SK-N-MC (cell line): Measurements from ENCODE around the gene GBE1.
A peak's percentile ranks its signal among the peaks of the same experiment; 100 is the strongest.

Experiments
- DNase-seq: peaks from one replicate; pipeline ENCODE4 v3.0.0-alpha.2; 2011; ENCODE audit warnings: low read depth, low spot score
- H3K27ac ChIP-seq: fragments of 200-600 bp; sonication (generic); 2 replicates; pipeline ENCODE4 v1.5.1; 2016; ENCODE audit warnings: mixed run types
- H3K36me3 ChIP-seq: fragments of 200-600 bp; sonication (generic); 2 replicates; pipeline ENCODE4 v1.6.1; 2017; ENCODE audit warnings: antibody characterized with exemption, low read length, mixed read lengths; ENCODE audit not compliant: insufficient read depth
- H3K4me3 ChIP-seq: fragments of 200-600 bp; sonication (generic); 2 replicates; pipeline ENCODE4 v1.5.1; 2016
- H3K9ac ChIP-seq: fragments of 200-600 bp; sonication (generic); 2 replicates; pipeline ENCODE4 v1.8.0; 2017; ENCODE audit warnings: mixed run types, mixed read lengths; ENCODE audit not compliant: insufficient read length
- H3K9me3 ChIP-seq: fragments of 200-600 bp; sonication (generic); 2 replicates; pipeline ENCODE4 v1.6.1; 2017; ENCODE audit warnings: low read depth, mild to moderate bottlenecking, antibody characterized with exemption, low read length, moderate library complexity, mixed read lengths
- EZH2 ChIP-seq: fragments of 200-600 bp; sonication (generic); IDR thresholded peaks from one replicate; pipeline ENCODE4 v1.6.1; 2017; ENCODE audit warnings: antibody characterized with exemption
- FOXP2 ChIP-seq: optimal IDR thresholded peaks from 2 replicates; pipeline ENCODE3; 2011; ENCODE audit warnings: mild to moderate bottlenecking, moderate library complexity; ENCODE audit not compliant: insufficient read depth; ENCODE audit errors: extremely low read length, control extremely low read depth
- POLR2AphosphoS5 ChIP-seq: IDR thresholded peaks from 2 replicates; pipeline ENCODE4 v1.6.1; 2012; ENCODE audit warnings: mild to moderate bottlenecking, low read depth, low read length, borderline replicate concordance

The GBE1 gene

DNA sequence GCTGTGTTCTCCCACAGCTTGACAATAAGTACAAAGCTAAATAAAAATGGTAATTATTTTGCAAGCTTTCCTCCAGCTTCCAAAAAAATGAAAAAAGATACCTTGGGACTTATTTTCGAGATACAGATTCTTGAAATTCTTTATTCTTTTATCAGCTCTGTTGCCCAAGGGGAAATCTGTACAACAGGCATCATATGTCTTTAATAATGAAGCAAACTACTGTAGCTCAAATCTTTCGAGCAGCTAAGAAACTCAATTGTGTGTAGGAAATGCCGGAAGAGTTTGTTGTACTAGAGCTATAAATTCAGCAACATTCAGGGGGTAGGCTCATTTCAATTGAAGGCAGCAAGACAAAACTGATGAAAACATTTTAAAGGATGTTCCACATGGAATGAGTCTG is 297.7 kb downstream of the GBE1 start:
- no peak overlapping the region for H3K9ac ChIP-seq
- peak overlapping the region; percentile 33 for H3K27ac ChIP-seq
- peak overlapping the region; percentile 26 for H3K4me3 ChIP-seq
- no peak for TF ChIP-seq EZH2
- no peak for TF ChIP-seq POLR2AphosphoS5
- no peak for TF ChIP-seq FOXP2
- peak; percentile 47 for DNase-seq
- no peaks in the 10 kb centered on the region for H3K36me3 ChIP-seq
- no peaks in the 10 kb centered on the region for H3K9me3 ChIP-seq

GRCh38 chr3:81462921-81463320 is 298.5 kb downstream of the GBE1 start:
- Histone ChIP-seq H3K9me3 (no peaks in the 10 kb centered on the region), H3K4me3 (no peak overlapping the region), H3K9ac (no peak overlapping the region), H3K27ac (no peak overlapping the region), H3K36me3 (no peaks in the 10 kb centered on the region)
- no peak for TF ChIP-seq POLR2AphosphoS5
- no peak for TF ChIP-seq FOXP2
- no peak for TF ChIP-seq EZH2
- DNase-seq = no peak

DNA sequence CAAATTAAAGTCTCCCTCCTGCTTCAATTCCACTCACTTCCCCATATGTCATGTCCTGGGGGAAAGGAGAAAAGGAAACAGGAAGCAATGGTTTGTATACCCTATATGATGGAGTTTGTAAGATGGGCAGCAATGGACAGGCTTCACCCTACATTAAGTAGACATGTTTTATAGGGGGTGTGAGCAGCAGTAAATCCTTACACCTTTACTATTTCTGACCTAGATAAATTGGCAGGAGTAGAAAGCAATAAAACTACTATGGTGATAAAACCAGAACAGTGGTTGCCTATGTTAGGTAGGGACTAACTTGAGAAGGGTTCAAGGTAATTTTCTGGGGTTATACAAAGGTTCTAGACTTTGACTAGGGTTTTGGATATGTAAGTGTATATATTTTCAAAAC is 301.7 kb downstream of the GBE1 start:
- TF ChIP-seq EZH2 = no peak
- TF ChIP-seq FOXP2 = no peak
- no peak for TF ChIP-seq POLR2AphosphoS5
- Histone ChIP-seq H3K27ac (no peak overlapping the region), H3K9ac (no peak overlapping the region), H3K4me3 (no peak overlapping the region), H3K9me3 (no peaks in the 10 kb centered on the region), H3K36me3 (no peaks in the 10 kb centered on the region)
- no peak for DNase-seq

DNA sequence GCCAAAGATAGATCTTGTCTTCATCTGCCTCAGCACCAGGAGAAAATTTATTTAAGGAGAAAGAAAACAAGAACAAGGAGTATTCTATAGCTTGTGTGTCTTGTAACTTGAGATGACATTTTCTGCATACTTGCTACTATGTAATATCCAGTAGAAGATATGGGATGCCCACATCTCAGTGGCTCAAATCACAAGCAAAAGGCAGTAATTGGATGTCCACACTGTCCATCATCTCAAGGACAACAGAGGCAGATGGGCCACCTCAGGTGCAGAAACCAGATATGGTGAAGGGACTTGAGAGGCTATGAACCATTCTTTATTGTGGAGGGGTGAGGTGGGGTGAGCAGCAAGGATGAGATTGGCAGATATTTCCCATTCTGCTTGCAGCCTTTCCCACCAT is 309.0 kb downstream of the GBE1 start:
- Histone ChIP-seq H3K9me3 (no peaks in the 10 kb centered on the region), H3K27ac (no peak overlapping the region), H3K36me3 (no peaks in the 10 kb centered on the region), H3K4me3 (no peak overlapping the region), H3K9ac (no peak overlapping the region)
- no peak for DNase-seq
- TF ChIP-seq FOXP2 (no peak), EZH2 (no peak), POLR2AphosphoS5 (no peak)

GRCh38 chr3:81451611-81452010 is 309.8 kb downstream of the GBE1 start:
- Histone ChIP-seq H3K27ac (no peak overlapping the region), H3K9me3 (no peaks in the 10 kb centered on the region)

DNA sequence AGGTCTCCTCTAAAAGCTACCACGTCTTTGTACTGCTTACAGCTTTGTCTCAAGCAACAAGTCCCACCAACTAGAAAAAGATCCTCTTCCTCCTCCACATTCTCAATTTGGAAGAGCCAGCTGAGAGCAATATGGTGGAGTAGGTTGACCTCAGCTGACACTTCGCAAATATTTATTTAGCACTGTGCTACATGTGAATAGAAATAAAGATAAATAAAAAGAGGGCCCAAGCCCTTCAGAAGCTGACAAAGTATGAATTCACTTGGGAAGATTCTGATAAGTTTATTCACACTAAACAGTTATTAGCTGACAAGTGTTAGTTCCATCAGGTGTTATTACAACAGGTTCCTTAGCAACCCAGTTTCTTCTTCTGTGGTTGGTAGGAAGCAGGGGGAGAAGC is 310.3 kb downstream of the GBE1 start:
- Histone ChIP-seq H3K4me3 (no peak overlapping the region), H3K9me3 (no peaks in the 10 kb centered on the region), H3K27ac (no peak overlapping the region), H3K36me3 (no peaks in the 10 kb centered on the region), H3K9ac (no peak overlapping the region)
- DNase-seq = no peak
- TF ChIP-seq EZH2 (no peak), FOXP2 (no peak), POLR2AphosphoS5 (no peak)

More at GRCh38 chr3:81451611-81452010, 309.8 kb downstream of the GBE1 start:
- no peak for TF ChIP-seq POLR2AphosphoS5
- Histone ChIP-seq H3K36me3 (no peaks in the 10 kb centered on the region), H3K4me3 (no peak overlapping the region), H3K9ac (no peak overlapping the region)
- no peak for DNase-seq

GRCh38 chr3:81446806-81447205 is 314.6 kb downstream of the GBE1 start:
- no peak for DNase-seq
- no peak overlapping the region for H3K9ac ChIP-seq
- TF ChIP-seq EZH2 (no peak), POLR2AphosphoS5 (no peak), FOXP2 (no peak)

DNA sequence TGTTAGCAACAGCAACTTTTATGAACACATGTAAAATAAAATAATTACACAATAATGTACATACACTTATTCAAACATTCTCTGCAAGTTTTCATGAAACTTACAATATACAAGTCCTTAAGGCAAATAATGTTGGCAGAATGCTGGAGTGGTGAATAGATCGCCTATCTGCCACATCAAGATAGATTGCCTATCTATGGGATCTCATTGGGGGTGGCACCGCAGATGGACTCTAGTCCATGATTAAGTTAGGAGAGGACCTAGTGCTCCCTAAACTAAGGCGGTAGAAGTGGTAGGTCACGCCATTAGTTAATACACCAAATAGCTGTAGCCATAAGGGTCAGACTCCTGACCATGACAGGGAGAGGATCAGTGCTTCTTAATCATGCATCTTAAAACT is 315.7 kb downstream of the GBE1 start:
- TF ChIP-seq POLR2AphosphoS5 (no peak), FOXP2 (no peak), EZH2 (no peak)
- no peak for DNase-seq
- no peaks in the 10 kb centered on the region for H3K9me3 ChIP-seq
- H3K27ac ChIP-seq = no peak overlapping the region
- no peaks in the 10 kb centered on the region for H3K36me3 ChIP-seq
- H3K4me3 ChIP-seq = no peak overlapping the region
- H3K9ac ChIP-seq = no peak overlapping the region

More at GRCh38 chr3:81446806-81447205, 314.6 kb downstream of the GBE1 start:
- Histone ChIP-seq H3K4me3 (no peak overlapping the region), H3K36me3 (no peaks in the 10 kb centered on the region), H3K27ac (no peak overlapping the region), H3K9me3 (no peaks in the 10 kb centered on the region)

GRCh38 chr3:81444817-81445460 is 316.5 kb downstream of the GBE1 start:
- Histone ChIP-seq H3K27ac (no peak overlapping the region), H3K36me3 (no peaks in the 10 kb centered on the region), H3K9me3 (no peaks in the 10 kb centered on the region), H3K4me3 (no peak overlapping the region), H3K9ac (no peak overlapping the region)
- no peak for DNase-seq
- TF ChIP-seq FOXP2 (no peak), POLR2AphosphoS5 (no peak), EZH2 (no peak)

DNA sequence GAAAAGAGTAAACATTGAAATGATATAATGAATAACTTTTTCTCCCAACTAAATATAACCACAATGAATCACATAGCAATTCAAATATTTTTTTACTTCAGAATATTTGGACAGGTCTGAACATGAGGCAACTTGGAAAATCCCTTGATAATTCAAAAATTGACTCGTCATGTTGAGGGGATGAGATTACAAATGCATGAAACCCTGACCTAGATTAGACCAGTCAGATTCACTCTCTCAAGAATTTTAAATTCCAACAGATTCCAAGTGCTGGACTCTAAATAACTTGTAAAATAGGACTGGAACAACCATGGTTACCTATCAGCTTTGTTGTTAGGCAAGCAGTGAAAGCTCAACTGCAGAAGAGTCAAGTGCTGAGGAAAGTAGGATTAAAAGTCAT is 317.5 kb downstream of the GBE1 start:
- Histone ChIP-seq H3K9me3 (no peaks in the 10 kb centered on the region), H3K27ac (no peak overlapping the region), H3K9ac (no peak overlapping the region), H3K4me3 (no peak overlapping the region), H3K36me3 (no peaks in the 10 kb centered on the region)
- TF ChIP-seq POLR2AphosphoS5 (no peak), FOXP2 (no peak), EZH2 (no peak)
- no peak for DNase-seq
